GM23338 (cell line): ENCODE measurements around the gene ZNF581. TPM values are rescaled to one million over a fixed set of nuclear protein-coding genes. Genes with fewer than 3 reads are reported as not detected.

Experiments used
- EZH2 ChIP-seq: fragments of 200-600 bp; sonication (generic); IDR thresholded peaks from one replicate; pipeline ENCODE4 v1.8.0; 2017; ENCODE audit warnings: antibody characterized with exemption, mild to moderate bottlenecking, low read depth; ENCODE audit not compliant: unreplicated experiment
- EZH2phosphoT487 ChIP-seq: fragments of 200-600 bp; sonication (generic); IDR thresholded peaks from one replicate; pipeline ENCODE4 v1.8.1; 2018; ENCODE audit warnings: antibody characterized with exemption; ENCODE audit not compliant: unreplicated experiment
- JUNB ChIP-seq: IDR thresholded peaks from one replicate; pipeline ENCODE4 v1.6.1; 2016; ENCODE audit warnings: antibody characterized with exemption; ENCODE audit not compliant: unreplicated experiment
- NANOG ChIP-seq: IDR thresholded peaks from 2 replicates; pipeline ENCODE4 v1.6.1; 2016; ENCODE audit warnings: antibody characterized with exemption, borderline replicate concordance
- STAT1 ChIP-seq: IDR thresholded peaks from one replicate; pipeline ENCODE4 v1.6.1; 2016; ENCODE audit warnings: antibody characterized with exemption; ENCODE audit not compliant: unreplicated experiment
- ZNF114 ChIP-seq: fragments of 250-450 bp; sonication (Bioruptor Pico); IDR thresholded peaks from 2 replicates; pipeline ENCODE4 v1.5.0; 2020; ENCODE audit warnings: mild to moderate bottlenecking, moderate library complexity
- ZNF331 ChIP-seq: fragments of 250-450 bp; sonication (Bioruptor Pico); IDR thresholded peaks from 2 replicates; pipeline ENCODE4 v1.5.0; 2020; ENCODE audit warnings: low read depth, mild to moderate bottlenecking, moderate library complexity
- polyA plus RNA-seq: library from polyadenylated mRNA; unstranded; fragments of >200 nt; fragmentation: Nextera tagmentation; extraction: Ambion mirVana; gene quantifications from 2 replicates; pipeline ENCODE4 v1.2.1, GENCODE V29; 2016
- total RNA-seq: library from RNA; depleted of rRNA; stranded (reverse); fragments of >200 nt; shearing (Covaris generic); gene quantifications from 2 replicates; pipeline ENCODE4 v1.2.3, GENCODE V29; 2014
- TF ChIP-seq, protein P1 (sequence below): fragments of 250-450 bp; sonication (Bioruptor Pico); IDR thresholded peaks from 2 replicates; pipeline ENCODE4 v1.5.0; 2020; ENCODE audit warnings: mild to moderate bottlenecking, moderate library complexity
- TF ChIP-seq, protein P2 (sequence below): IDR thresholded peaks from one replicate; pipeline ENCODE4 v1.6.1; 2018; ENCODE audit warnings: antibody characterized with exemption; ENCODE audit not compliant: unreplicated experiment

Gene ZNF581
- total and polyA plus RNA-seq, 2 experiments from 2014 or later = 48.5 to 87.6 TPM

GRCh38 chr19:55602104-55603001, 41.1 kb upstream of the ZNF581 start (continued):
- TF ChIP-seq, protein P1, sequence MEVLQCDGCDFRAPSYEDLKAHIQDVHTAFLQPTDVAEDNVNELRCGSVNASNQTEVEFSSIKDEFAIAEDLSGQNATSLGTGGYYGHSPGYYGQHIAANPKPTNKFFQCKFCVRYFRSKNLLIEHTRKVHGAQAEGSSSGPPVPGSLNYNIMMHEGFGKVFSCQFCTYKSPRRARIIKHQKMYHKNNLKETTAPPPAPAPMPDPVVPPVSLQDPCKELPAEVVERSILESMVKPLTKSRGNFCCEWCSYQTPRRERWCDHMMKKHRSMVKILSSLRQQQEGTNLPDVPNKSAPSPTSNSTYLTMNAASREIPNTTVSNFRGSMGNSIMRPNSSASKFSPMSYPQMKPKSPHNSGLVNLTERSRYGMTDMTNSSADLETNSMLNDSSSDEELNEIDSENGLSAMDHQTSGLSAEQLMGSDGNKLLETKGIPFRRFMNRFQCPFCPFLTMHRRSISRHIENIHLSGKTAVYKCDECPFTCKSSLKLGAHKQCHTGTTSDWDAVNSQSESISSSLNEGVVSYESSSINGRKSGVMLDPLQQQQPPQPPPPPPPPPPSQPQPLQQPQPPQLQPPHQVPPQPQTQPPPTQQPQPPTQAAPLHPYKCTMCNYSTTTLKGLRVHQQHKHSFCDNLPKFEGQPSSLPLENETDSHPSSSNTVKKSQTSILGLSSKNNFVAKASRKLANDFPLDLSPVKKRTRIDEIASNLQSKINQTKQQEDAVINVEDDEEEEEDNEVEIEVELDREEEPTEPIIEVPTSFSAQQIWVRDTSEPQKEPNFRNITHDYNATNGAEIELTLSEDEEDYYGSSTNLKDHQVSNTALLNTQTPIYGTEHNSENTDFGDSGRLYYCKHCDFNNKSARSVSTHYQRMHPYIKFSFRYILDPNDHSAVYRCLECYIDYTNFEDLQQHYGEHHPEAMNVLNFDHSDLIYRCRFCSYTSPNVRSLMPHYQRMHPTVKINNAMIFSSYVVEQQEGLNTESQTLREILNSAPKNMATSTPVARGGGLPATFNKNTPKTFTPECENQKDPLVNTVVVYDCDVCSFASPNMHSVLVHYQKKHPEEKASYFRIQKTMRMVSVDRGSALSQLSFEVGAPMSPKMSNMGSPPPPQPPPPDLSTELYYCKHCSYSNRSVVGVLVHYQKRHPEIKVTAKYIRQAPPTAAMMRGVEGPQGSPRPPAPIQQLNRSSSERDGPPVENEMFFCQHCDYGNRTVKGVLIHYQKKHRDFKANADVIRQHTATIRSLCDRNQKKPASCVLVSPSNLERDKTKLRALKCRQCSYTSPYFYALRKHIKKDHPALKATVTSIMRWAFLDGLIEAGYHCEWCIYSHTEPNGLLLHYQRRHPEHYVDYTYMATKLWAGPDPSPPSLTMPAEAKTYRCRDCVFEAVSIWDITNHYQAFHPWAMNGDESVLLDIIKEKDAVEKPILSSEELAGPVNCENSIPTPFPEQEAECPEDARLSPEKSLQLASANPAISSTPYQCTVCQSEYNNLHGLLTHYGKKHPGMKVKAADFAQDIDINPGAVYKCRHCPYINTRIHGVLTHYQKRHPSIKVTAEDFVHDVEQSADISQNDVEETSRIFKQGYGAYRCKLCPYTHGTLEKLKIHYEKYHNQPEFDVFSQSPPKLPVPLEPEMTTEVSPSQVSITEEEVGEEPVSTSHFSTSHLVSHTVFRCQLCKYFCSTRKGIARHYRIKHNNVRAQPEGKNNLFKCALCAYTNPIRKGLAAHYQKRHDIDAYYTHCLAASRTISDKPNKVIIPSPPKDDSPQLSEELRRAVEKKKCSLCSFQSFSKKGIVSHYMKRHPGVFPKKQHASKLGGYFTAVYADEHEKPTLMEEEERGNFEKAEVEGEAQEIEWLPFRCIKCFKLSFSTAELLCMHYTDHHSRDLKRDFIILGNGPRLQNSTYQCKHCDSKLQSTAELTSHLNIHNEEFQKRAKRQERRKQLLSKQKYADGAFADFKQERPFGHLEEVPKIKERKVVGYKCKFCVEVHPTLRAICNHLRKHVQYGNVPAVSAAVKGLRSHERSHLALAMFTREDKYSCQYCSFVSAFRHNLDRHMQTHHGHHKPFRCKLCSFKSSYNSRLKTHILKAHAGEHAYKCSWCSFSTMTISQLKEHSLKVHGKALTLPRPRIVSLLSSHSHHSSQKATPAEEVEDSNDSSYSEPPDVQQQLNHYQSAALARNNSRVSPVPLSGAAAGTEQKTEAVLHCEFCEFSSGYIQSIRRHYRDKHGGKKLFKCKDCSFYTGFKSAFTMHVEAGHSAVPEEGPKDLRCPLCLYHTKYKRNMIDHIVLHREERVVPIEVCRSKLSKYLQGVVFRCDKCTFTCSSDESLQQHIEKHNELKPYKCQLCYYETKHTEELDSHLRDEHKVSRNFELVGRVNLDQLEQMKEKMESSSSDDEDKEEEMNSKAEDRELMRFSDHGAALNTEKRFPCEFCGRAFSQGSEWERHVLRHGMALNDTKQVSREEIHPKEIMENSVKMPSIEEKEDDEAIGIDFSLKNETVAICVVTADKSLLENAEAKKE (CRISPR knock-in tag) = no peak
- no peak for TF ChIP-seq STAT1
- no peak for TF ChIP-seq JUNB
- TF ChIP-seq ZNF331 (CRISPR knock-in tag) = no peak
- TF ChIP-seq, protein P2, sequence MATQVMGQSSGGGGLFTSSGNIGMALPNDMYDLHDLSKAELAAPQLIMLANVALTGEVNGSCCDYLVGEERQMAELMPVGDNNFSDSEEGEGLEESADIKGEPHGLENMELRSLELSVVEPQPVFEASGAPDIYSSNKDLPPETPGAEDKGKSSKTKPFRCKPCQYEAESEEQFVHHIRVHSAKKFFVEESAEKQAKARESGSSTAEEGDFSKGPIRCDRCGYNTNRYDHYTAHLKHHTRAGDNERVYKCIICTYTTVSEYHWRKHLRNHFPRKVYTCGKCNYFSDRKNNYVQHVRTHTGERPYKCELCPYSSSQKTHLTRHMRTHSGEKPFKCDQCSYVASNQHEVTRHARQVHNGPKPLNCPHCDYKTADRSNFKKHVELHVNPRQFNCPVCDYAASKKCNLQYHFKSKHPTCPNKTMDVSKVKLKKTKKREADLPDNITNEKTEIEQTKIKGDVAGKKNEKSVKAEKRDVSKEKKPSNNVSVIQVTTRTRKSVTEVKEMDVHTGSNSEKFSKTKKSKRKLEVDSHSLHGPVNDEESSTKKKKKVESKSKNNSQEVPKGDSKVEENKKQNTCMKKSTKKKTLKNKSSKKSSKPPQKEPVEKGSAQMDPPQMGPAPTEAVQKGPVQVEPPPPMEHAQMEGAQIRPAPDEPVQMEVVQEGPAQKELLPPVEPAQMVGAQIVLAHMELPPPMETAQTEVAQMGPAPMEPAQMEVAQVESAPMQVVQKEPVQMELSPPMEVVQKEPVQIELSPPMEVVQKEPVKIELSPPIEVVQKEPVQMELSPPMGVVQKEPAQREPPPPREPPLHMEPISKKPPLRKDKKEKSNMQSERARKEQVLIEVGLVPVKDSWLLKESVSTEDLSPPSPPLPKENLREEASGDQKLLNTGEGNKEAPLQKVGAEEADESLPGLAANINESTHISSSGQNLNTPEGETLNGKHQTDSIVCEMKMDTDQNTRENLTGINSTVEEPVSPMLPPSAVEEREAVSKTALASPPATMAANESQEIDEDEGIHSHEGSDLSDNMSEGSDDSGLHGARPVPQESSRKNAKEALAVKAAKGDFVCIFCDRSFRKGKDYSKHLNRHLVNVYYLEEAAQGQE = no peak
- TF ChIP-seq ZNF114 (CRISPR knock-in tag) = no peak
- no peak for TF ChIP-seq EZH2
- no peak for TF ChIP-seq EZH2phosphoT487
- no peak for TF ChIP-seq NANOG
